ENCODE results near the gene C1orf159. TPM values are rescaled to one million over a fixed set of nuclear protein-coding genes. Genes with fewer than 3 reads are reported as not detected.

The C1orf159 gene
- total and polyA plus RNA-seq, 4 donors = 3.9 to 7.0 (median 4.7) TPM

DNA sequence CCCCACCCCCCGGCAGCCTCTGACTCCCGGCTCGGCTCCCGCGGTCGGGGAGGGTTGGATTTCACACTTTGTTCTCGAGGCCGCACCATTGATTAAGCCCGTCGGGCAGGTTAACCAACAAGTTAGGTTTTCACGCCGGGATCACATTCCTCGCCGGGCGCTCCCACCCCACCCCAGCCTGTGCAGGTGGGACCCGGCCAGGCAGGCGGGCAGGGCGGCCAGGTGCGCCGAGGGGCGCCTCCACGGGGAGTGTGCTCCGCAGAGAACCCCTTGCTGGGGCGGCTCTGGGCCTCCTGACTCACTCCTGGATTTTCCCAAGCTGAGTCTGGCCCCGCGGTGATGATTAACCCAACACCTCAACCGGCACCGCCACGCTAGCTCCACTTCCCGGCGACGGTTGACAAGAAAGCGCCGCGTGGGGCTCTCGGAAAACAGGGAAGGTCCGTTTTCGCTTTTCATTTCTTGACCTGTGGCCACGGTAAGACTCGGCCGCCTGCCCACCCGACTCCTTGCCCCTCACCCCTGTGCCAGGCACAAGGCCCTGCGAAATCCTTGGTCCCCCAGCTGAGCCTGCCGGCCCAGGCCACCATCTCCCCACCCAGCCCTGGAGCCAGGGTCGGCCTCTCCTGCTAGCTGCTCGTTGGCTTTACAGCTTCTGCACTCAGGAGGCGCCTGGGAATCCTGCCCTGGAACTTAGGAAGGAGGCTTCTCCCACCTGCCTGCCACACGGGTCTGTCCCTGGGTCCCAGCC is 49.0 kb upstream of the C1orf159 start:
- H3K27me3 ChIP-seq (ENCODE audit: control insufficient read depth in 4 of 4, insufficient read depth in 4 of 4, low read length in 3 of 4) = peaks cover 0 to 11% (median 3%) of the 10 kb centered on the region in 4 donors
- H3K9ac ChIP-seq (ENCODE audit: low read depth in 1 of 2, low read length in 2 of 2) = no peak overlapping the region
- H3K4me1 ChIP-seq (ENCODE audit: control insufficient read depth in 4 of 4, insufficient read depth in 4 of 4, low read length in 3 of 4) = peaks cover 0 to 4% (median 0%) of the 10 kb centered on the region in 4 donors
- TF ChIP-seq SP1 (IDR thresholded peaks at IDR 0.05) = no peak
- TF ChIP-seq, protein P1, sequence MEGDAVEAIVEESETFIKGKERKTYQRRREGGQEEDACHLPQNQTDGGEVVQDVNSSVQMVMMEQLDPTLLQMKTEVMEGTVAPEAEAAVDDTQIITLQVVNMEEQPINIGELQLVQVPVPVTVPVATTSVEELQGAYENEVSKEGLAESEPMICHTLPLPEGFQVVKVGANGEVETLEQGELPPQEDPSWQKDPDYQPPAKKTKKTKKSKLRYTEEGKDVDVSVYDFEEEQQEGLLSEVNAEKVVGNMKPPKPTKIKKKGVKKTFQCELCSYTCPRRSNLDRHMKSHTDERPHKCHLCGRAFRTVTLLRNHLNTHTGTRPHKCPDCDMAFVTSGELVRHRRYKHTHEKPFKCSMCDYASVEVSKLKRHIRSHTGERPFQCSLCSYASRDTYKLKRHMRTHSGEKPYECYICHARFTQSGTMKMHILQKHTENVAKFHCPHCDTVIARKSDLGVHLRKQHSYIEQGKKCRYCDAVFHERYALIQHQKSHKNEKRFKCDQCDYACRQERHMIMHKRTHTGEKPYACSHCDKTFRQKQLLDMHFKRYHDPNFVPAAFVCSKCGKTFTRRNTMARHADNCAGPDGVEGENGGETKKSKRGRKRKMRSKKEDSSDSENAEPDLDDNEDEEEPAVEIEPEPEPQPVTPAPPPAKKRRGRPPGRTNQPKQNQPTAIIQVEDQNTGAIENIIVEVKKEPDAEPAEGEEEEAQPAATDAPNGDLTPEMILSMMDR (IDR thresholded peaks at IDR 0.05; ENCODE audit: low read depth, low read length, missing input control) = no peak
- TF ChIP-seq EGR1 (IDR thresholded peaks at IDR 0.05; ENCODE audit: low read depth in 2 of 2) = no peak
- TF ChIP-seq, protein P2, sequence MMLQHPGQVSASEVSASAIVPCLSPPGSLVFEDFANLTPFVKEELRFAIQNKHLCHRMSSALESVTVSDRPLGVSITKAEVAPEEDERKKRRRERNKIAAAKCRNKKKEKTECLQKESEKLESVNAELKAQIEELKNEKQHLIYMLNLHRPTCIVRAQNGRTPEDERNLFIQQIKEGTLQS (IDR thresholded peaks at IDR 0.05) = no peak
- TF ChIP-seq FOXA1 (IDR thresholded peaks at IDR 0.05) = no peak
- no peak for TF ChIP-seq ZBTB33 (IDR thresholded peaks at IDR 0.05)
- no peak for TF ChIP-seq MAX (IDR thresholded peaks at IDR 0.05)
- no peak for DNase-seq (ENCODE audit: low spot score)
- no peaks in the 10 kb centered on the region for H3K36me3 ChIP-seq (ENCODE audit: control insufficient read depth in 4 of 4, insufficient read depth in 3 of 4, low read depth in 1 of 4, low read length in 3 of 4)
- no peak overlapping the region for H3K27ac ChIP-seq (ENCODE audit: low read depth in 1 of 2, low read length in 2 of 2)
- WGBS = 37% methylated on average over 48 of the region's 48 CpGs
- H3K9me3 ChIP-seq (ENCODE audit: control insufficient read depth in 4 of 4, low read length in 3 of 4) = no peaks in the 10 kb centered on the region
- H3K4me3 ChIP-seq (ENCODE audit: low read depth in 1 of 3, low read length in 3 of 3) = no peak overlapping the region

GRCh38 chr1:1164361-1164700 is 48.4 kb upstream of the C1orf159 start:
- peaks cover 0 to 11% (median under 1%) of the 10 kb centered on the region in 4 donors for H3K27me3 ChIP-seq (ENCODE audit: control insufficient read depth in 4 of 4, insufficient read depth in 4 of 4, low read length in 3 of 4)
- no peak overlapping the region for H3K9ac ChIP-seq (ENCODE audit: low read depth in 1 of 2, low read length in 2 of 2)
- H3K4me1 ChIP-seq (ENCODE audit: control insufficient read depth in 4 of 4, insufficient read depth in 4 of 4, low read length in 3 of 4) = peaks cover 0 to 4% (median 0%) of the 10 kb centered on the region in 4 donors
- no peak overlapping the region for H3K4me3 ChIP-seq (ENCODE audit: low read depth in 1 of 3, low read length in 3 of 3)
- 52% methylated on average over 26 of the region's 26 CpGs for WGBS
- no peaks in the 10 kb centered on the region for H3K9me3 ChIP-seq (ENCODE audit: control insufficient read depth in 4 of 4, low read length in 3 of 4)
- no peak for DNase-seq (ENCODE audit: low spot score)
- H3K27ac ChIP-seq (ENCODE audit: low read depth in 1 of 2, low read length in 2 of 2) = no peak overlapping the region
- no peaks in the 10 kb centered on the region for H3K36me3 ChIP-seq (ENCODE audit: control insufficient read depth in 4 of 4, insufficient read depth in 3 of 4, low read depth in 1 of 4, low read length in 3 of 4)
- TF ChIP-seq FOXA1 (IDR thresholded peaks at IDR 0.05) (no peak), HNF4G (IDR thresholded peaks at IDR 0.05) (no peak), FOXA2 (IDR thresholded peaks at IDR 0.05) (no peak), MAX (IDR thresholded peaks at IDR 0.05) (no peak), HNF4A (conservative IDR thresholded peaks at IDR 0.05) (no peak), GABPA (IDR thresholded peaks at IDR 0.05 in 1 of 2, conservative IDR thresholded peaks at IDR 0.05 in 1 of 2) (no peak), NR2F2 (IDR thresholded peaks at IDR 0.05) (no peak), RXRA (IDR thresholded peaks at IDR 0.05) (no peak), ZBTB33 (IDR thresholded peaks at IDR 0.05) (no peak), EGR1 (IDR thresholded peaks at IDR 0.05; ENCODE audit: low read depth in 2 of 2) (no peak), YY1 (IDR thresholded peaks at IDR 0.05) (no peak), TAF1 (conservative IDR thresholded peaks at IDR 0.05) (no peak), RAD21 (IDR thresholded peaks at IDR 0.05) (no peak), JUND (IDR thresholded peaks at IDR 0.05) (no peak)
- TF ChIP-seq, protein P3, sequence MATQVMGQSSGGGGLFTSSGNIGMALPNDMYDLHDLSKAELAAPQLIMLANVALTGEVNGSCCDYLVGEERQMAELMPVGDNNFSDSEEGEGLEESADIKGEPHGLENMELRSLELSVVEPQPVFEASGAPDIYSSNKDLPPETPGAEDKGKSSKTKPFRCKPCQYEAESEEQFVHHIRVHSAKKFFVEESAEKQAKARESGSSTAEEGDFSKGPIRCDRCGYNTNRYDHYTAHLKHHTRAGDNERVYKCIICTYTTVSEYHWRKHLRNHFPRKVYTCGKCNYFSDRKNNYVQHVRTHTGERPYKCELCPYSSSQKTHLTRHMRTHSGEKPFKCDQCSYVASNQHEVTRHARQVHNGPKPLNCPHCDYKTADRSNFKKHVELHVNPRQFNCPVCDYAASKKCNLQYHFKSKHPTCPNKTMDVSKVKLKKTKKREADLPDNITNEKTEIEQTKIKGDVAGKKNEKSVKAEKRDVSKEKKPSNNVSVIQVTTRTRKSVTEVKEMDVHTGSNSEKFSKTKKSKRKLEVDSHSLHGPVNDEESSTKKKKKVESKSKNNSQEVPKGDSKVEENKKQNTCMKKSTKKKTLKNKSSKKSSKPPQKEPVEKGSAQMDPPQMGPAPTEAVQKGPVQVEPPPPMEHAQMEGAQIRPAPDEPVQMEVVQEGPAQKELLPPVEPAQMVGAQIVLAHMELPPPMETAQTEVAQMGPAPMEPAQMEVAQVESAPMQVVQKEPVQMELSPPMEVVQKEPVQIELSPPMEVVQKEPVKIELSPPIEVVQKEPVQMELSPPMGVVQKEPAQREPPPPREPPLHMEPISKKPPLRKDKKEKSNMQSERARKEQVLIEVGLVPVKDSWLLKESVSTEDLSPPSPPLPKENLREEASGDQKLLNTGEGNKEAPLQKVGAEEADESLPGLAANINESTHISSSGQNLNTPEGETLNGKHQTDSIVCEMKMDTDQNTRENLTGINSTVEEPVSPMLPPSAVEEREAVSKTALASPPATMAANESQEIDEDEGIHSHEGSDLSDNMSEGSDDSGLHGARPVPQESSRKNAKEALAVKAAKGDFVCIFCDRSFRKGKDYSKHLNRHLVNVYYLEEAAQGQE (IDR thresholded peaks at IDR 0.05) = no peak
- TF ChIP-seq, protein P2 (IDR thresholded peaks at IDR 0.05) = no peak
- TF ChIP-seq, protein P1 (IDR thresholded peaks at IDR 0.05; ENCODE audit: low read depth, low read length, missing input control) = no peak

All from liver (tissue), 9 donors.